ENCODE measurements around the gene TAPBP.
"Not testable (repeated sequence)": the region's sequence is repeated elsewhere in the genome, so short reads cannot be mapped to it uniquely, and the experiment has no call there.

Gene TAPBP

GRCh38 chr6:33273924-33274902 is 39.7 kb downstream of the TAPBP start:
- DNase-seq, result no peak

- no peak for DNase-seq
Measured at GRCh38 chr6:33273129-33273923, 40.6 kb downstream of the TAPBP start.

GRCh38 chr6:33272275-33273128 is 41.4 kb downstream of the TAPBP start:
- no peak for DNase-seq

- DNase-seq, result peak; percentile 97
Measured at GRCh38 chr6:33271468-33272274, 42.2 kb downstream of the TAPBP start, which contains the start of the genes RPS18 and VPS52. Gene RPS18 (plus strand): TSS chr6:33272075. CDS start chr6:33272120, 45 bp downstream. Gene VPS52 (minus strand): TSS chr6:33271876. CDS start chr6:33271675, 201 bp downstream.

GRCh38 chr6:33271117-33271467 is 42.8 kb downstream of the TAPBP start:
- no peak for DNase-seq

GRCh38 chr6:33264015-33264414 is 49.9 kb downstream of the TAPBP start:
- no peak for DNase-seq

- not testable (repeated sequence) for DNase-seq
Measured at GRCh38 chr6:33262490-33262889, 51.4 kb downstream of the TAPBP start.

GRCh38 chr6:33259032-33259431 is 54.8 kb downstream of the TAPBP start:
- no peak for DNase-seq

- DNase-seq, result no peak
Measured at GRCh38 chr6:33254591-33254990, 59.3 kb downstream of the TAPBP start.

- no peak for DNase-seq
Measured at GRCh38 chr6:33252759-33253158, 61.1 kb downstream of the TAPBP start.

- DNase-seq, result no peak
Measured at GRCh38 chr6:33251395-33252012, 62.4 kb downstream of the TAPBP start.

GRCh38 chr6:33250731-33251130 is 63.1 kb downstream of the TAPBP start:
- no peak for DNase-seq

GRCh38 chr6:33249732-33250630 is 63.9 kb downstream of the TAPBP start:
- no peak for DNase-seq

Data from NCI-H1105 (cell line).